IMR-90 (cell line): ENCODE results near the gene SLC23A3. TPM values are rescaled to one million over a fixed set of nuclear protein-coding genes. Genes with fewer than 3 reads are reported as not detected.

ENCODE experiments used
- ATAC-seq: fragments of 200-7000 bp; cut with Tn5 transposase; 2 replicates; pipeline ENCODE4 v1.9.1; 2020; ENCODE audit warnings: low read depth, mild to moderate bottlenecking, moderate library complexity
- BruUV-seq: library from RNA; stranded (reverse); fragments of 400-500 nt; replicated peaks from 2 replicates; lab custom pipeline; 2021; lab: Mats Ljungman, UMichigan
- CTCF ChIA-PET: fragments of 300-600 bp; formaldehyde crosslinking; extraction: SDS; loops from one replicate; lab custom pipeline; 2021; ENCODE audit warnings: antibody characterized with exemption; lab: Yijun Ruan, JAX
- POLR2A ChIA-PET: fragments of 300-600 bp; sonication (Branson Sonifier 250); formaldehyde crosslinking; loops from one replicate; lab custom pipeline; 2022; ENCODE audit warnings: antibody characterized with exemption; ENCODE audit not compliant: unreplicated experiment; lab: Charles Lee
- DNase-seq: peaks from one replicate; pipeline ENCODE4 v3.0.0; 2013
- H2AFZ ChIP-seq: replicated peaks from 2 replicates; pipeline ENCODE3; 2013; ENCODE audit warnings: low read length, mild to moderate bottlenecking; ENCODE audit not compliant: poor library complexity
- H2AK5ac ChIP-seq: 2 replicates; pipeline ENCODE4 v1.6.1; 2013; ENCODE audit warnings: low read depth, low read length, inconsistent platforms
- H2AK9ac ChIP-seq: replicated peaks from 2 replicates; pipeline ENCODE3; 2013; ENCODE audit warnings: mild to moderate bottlenecking, low read depth, low read length, moderate library complexity; ENCODE audit not compliant: poor library complexity
- H2BK120ac ChIP-seq: 2 replicates; pipeline ENCODE4 v1.6.1; 2013; ENCODE audit warnings: low read depth, low read length, inconsistent platforms
- H2BK15ac ChIP-seq: 3 replicates; pipeline ENCODE4 v1.6.1; 2013; ENCODE audit warnings: low read depth, low read length, inconsistent platforms
- H2BK20ac ChIP-seq: 2 replicates; pipeline ENCODE4 v1.6.1; 2013; ENCODE audit warnings: low read depth, mild to moderate bottlenecking, inconsistent platforms, low read length, moderate library complexity
- H2BK5ac ChIP-seq: 2 replicates; pipeline ENCODE4 v1.6.1; 2013; ENCODE audit warnings: mild to moderate bottlenecking, low read depth, low read length, inconsistent platforms; ENCODE audit not compliant: poor library complexity, severe bottlenecking
- H3K14ac ChIP-seq: replicated peaks from 2 replicates; pipeline ENCODE4 v1.6.1; 2013; ENCODE audit warnings: low read depth, low read length, inconsistent platforms
- H3K18ac ChIP-seq: 2 replicates; pipeline ENCODE4 v1.6.1; 2013; ENCODE audit warnings: low read depth, low read length, control low read depth
- H3K23ac ChIP-seq: 2 replicates; pipeline ENCODE4 v1.6.1; 2013; ENCODE audit warnings: low read depth, low read length, inconsistent platforms
- H3K27ac ChIP-seq: 2 replicates; pipeline ENCODE4 v1.5.1; 2013; ENCODE audit warnings: mild to moderate bottlenecking, control low read depth, low read length; ENCODE audit not compliant: insufficient read depth
- H3K27me3 ChIP-seq: 2 replicates; pipeline ENCODE4 v1.6.1; 2013; ENCODE audit warnings: low read length; ENCODE audit not compliant: control insufficient read depth, insufficient read depth
- H3K36me3 ChIP-seq: 2 replicates; pipeline ENCODE4 v1.6.1; 2013; ENCODE audit warnings: low read length, mixed read lengths; ENCODE audit not compliant: control insufficient read depth, insufficient read depth
- H3K4ac ChIP-seq: 2 replicates; pipeline ENCODE4 v1.6.1; 2013; ENCODE audit warnings: low read depth, low read length, inconsistent platforms
- H3K4me1 ChIP-seq: 2 replicates; pipeline ENCODE4 v1.6.1; 2013; ENCODE audit warnings: low read length, mixed read lengths; ENCODE audit not compliant: control insufficient read depth, insufficient read depth
- H3K4me2 ChIP-seq: 2 replicates; pipeline ENCODE4 v1.6.1; 2013; ENCODE audit warnings: low read depth, mild to moderate bottlenecking, control low read depth, low read length, moderate library complexity
- H3K4me3 ChIP-seq: 2 replicates; pipeline ENCODE4 v1.5.1; 2013; ENCODE audit warnings: low read depth, mild to moderate bottlenecking, control low read depth, low read length, moderate library complexity; ENCODE audit not compliant: insufficient read depth
- H3K56ac ChIP-seq: 2 replicates; pipeline ENCODE4 v1.6.1; 2013; ENCODE audit warnings: low read length, inconsistent platforms; ENCODE audit not compliant: insufficient read depth; ENCODE audit errors: extremely low read depth
- H3K79me1 ChIP-seq, 2 experiments: 2 replicates each; pipeline ENCODE4 v1.6.1; 2013; ENCODE audit warnings: low read length in 2 of 2, inconsistent platforms in 1 of 2, low read depth in 1 of 2
- H3K9ac ChIP-seq: 2 replicates; pipeline ENCODE4 v1.6.1; 2013; ENCODE audit warnings: low read depth, low read length, control low read depth
- H3K9me1 ChIP-seq: 2 replicates; pipeline ENCODE4 v1.6.1; 2013; ENCODE audit warnings: low read length, inconsistent platforms; ENCODE audit not compliant: insufficient read depth
- H3K9me3 ChIP-seq: 2 replicates; pipeline ENCODE4 v1.6.1; 2013; ENCODE audit warnings: low read length; ENCODE audit not compliant: control insufficient read depth, insufficient read depth
- H4K20me1 ChIP-seq: 2 replicates; pipeline ENCODE4 v1.6.1; 2013; ENCODE audit warnings: low read length, inconsistent platforms; ENCODE audit not compliant: insufficient read depth
- H4K5ac ChIP-seq: 2 replicates; pipeline ENCODE4 v1.6.1; 2013; ENCODE audit warnings: mild to moderate bottlenecking, low read depth, low read length, control low read depth
- H4K8ac ChIP-seq, 2 experiments: 2 replicates each; pipeline ENCODE4 v1.6.1; 2013; ENCODE audit warnings: low read depth in 2 of 2, low read length in 2 of 2, control low read depth in 1 of 2, inconsistent platforms in 1 of 2
- H4K91ac ChIP-seq: 2 replicates; pipeline ENCODE4 v1.6.1; 2013; ENCODE audit warnings: low read depth, low read length, inconsistent platforms; ENCODE audit not compliant: insufficient read depth
- CHD1 ChIP-seq: IDR thresholded peaks from 2 replicates; pipeline ENCODE4 v1.6.1; 2012; ENCODE audit warnings: low read depth, low read length, improper control_type of control experiment
- ELK1 ChIP-seq: fragments of 150-350 bp; IDR thresholded peaks from 2 replicates; pipeline ENCODE4 v1.6.1; 2016; ENCODE audit warnings: low read depth, mild to moderate bottlenecking, low read length, moderate library complexity, borderline replicate concordance
- FOS ChIP-seq: fragments of 150-350 bp; IDR thresholded peaks from 2 replicates; pipeline ENCODE4 v1.6.1; 2016; ENCODE audit warnings: low read depth, low read length
- MAFK ChIP-seq: IDR thresholded peaks from 2 replicates; pipeline ENCODE4 v1.6.1; 2012; ENCODE audit warnings: low read depth, low read length, improper control_type of control experiment
- MAZ ChIP-seq: IDR thresholded peaks from 2 replicates; pipeline ENCODE4 v1.6.1; 2012; ENCODE audit warnings: low read depth, mild to moderate bottlenecking, low read length, improper control_type of control experiment, moderate library complexity, borderline replicate concordance
- MXI1 ChIP-seq: IDR thresholded peaks from 2 replicates; pipeline ENCODE4 v1.6.1; 2012; ENCODE audit warnings: low read depth, mild to moderate bottlenecking, low read length, moderate library complexity, borderline replicate concordance
- POLR2A ChIP-seq: IDR thresholded peaks from 2 replicates; pipeline ENCODE4 v1.6.1; 2012; ENCODE audit warnings: mild to moderate bottlenecking, low read depth, low read length
- SMC3 ChIP-seq: fragments of 150-350 bp; IDR thresholded peaks from 2 replicates; pipeline ENCODE4 v1.6.1; 2016; ENCODE audit warnings: low read depth, mild to moderate bottlenecking, antibody characterized with exemption, low read length, moderate library complexity
- USF2 ChIP-seq: fragments of 150-350 bp; IDR thresholded peaks from 2 replicates; pipeline ENCODE4 v1.6.1; 2017; ENCODE audit warnings: mild to moderate bottlenecking, antibody characterized with exemption, low read length, low read depth
- WGBS, 2 experiments: methylation state at CpG; one replicate each; pipeline versions ENCODE4 v1.1.5 to v1.1.7; 2013; ENCODE audit warnings: missing lambda C conversion rate in 2 of 2; ENCODE audit not compliant: insufficient read length in 1 of 2; ENCODE audit errors: extremely low coverage in 2 of 2; 5-methylcytosine and 5-hydroxymethylcytosine counted together
- dilution Hi-C: fragments of 300-500 bp; cut with HindIII; formaldehyde crosslinking; loops from one replicate; pipeline ENCODE4 v1.14.3; 2018; ENCODE audit warnings: low sequenced_read_pairs; ENCODE audit not compliant: unreplicated experiment
- in situ Hi-C: fragments of 300-500 bp; cut with MboI; formaldehyde crosslinking; loops from 3 replicates; pipeline ENCODE4 v1.14.3; 2019; ENCODE audit warnings: low sequenced_read_pairs, inconsistent platforms, mixed read lengths
- intact Hi-C: fragments of 100-400 bp; cut with micrococcal nuclease; formaldehyde crosslinking; loops from 2 replicates; pipeline ENCODE4 v1.10.0; 2022
- polyA plus RNA-seq, 3 experiments: library from polyadenylated mRNA; depleted of rRNA; stranded (reverse); fragments of >200 nt; gene quantifications; 2 replicates each; pipeline ENCODE4 v1.2.3, GENCODE V29; 2012; ENCODE audit warnings: low replicate concordance in 1 of 3
- total RNA-seq: library from RNA; depleted of rRNA; stranded (reverse); fragments of >200 nt; gene quantifications from 2 replicates; pipeline ENCODE4 v1.2.3, GENCODE V29; 2012

SLC23A3 gene
- total and polyA plus RNA-seq, 2 of the 4 experiments (the other 2 are of a cell fraction): 0.18 to 0.65 TPM

- H2AK9ac ChIP-seq: no peak overlapping the region
- H2BK20ac ChIP-seq: no peak overlapping the region
- no peak overlapping the region for H3K23ac ChIP-seq
- no TSS peak for BruUV-seq
- no peak overlapping the region for H3K18ac ChIP-seq
- H3K9me1 ChIP-seq: 0 out of 2 replicates have a peak, but pooled peaks cover 2% of the 10 kb centered on the region
- DNase-seq: no peak
- no peak overlapping the region for H2AK5ac ChIP-seq
- H3K4me1 ChIP-seq: 0 out of 2 replicates have a peak, but pooled peaks cover 3% of the 10 kb centered on the region
- ChIA-PET POLR2A (no interaction called here), CTCF (no interaction called here)
- no peaks in the 10 kb centered on the region for H3K9me3 ChIP-seq
- no peak overlapping the region for H4K5ac ChIP-seq
- H3K4me3 ChIP-seq: no peak overlapping the region
- H3K36me3 ChIP-seq: peaks cover 43% of the 10 kb centered on the region
- ATAC-seq: no peak
- H3K14ac ChIP-seq: no peak overlapping the region
- dilution Hi-C loops: no loop called here
- intact Hi-C loops: no loop called here
- no peak overlapping the region for H3K4me2 ChIP-seq
- H3K27ac ChIP-seq: no peak overlapping the region
- peaks cover 28 to 34% of the 10 kb centered on the region in 2 experiments for H3K79me1 ChIP-seq
- H2BK5ac ChIP-seq: no peak overlapping the region
- H2BK120ac ChIP-seq: no peak overlapping the region
- H4K8ac ChIP-seq: no peak overlapping the region
- peaks cover 14% of the 10 kb centered on the region; the same call in 1 of the 2 replicates for H4K20me1 ChIP-seq
- in situ Hi-C loops: no loop called here
- H2BK15ac ChIP-seq: no peak overlapping the region
- H3K4ac ChIP-seq: no peak overlapping the region
- no peak overlapping the region for H3K56ac ChIP-seq
- TF ChIP-seq USF2 (no peak), POLR2A (no peak), SMC3 (no peak), CHD1 (no peak), MXI1 (no peak), ELK1 (no peak), FOS (no peak), MAFK (no peak), MAZ (no peak)
- no peak overlapping the region for H3K9ac ChIP-seq
- 90% methylated on average over 3 of the region's 6 CpGs; no CpG with 5 or more reads in 1 of the 2 experiments for WGBS, 2 experiments
- no peak overlapping the region for H2AFZ ChIP-seq
- no peaks in the 10 kb centered on the region for H3K27me3 ChIP-seq
- H4K91ac ChIP-seq: no peak overlapping the region
Observed at GRCh38 chr2:219181531-219181930, 11.7 kb upstream of the SLC23A3 start.
